NCI-H2029 treated with DMSO at 0.1 percent for 48 hours (cell line): Measurements from ENCODE around the gene MSLN.

Source experiments
- DNase-seq: peaks from one replicate; lab custom pipeline; 2025; lab: John Stamatoyannopoulos, UW

The MSLN gene

GRCh38 chr16:723695-724094 lies 36.8 kb upstream of the MSLN start:
- DNase-seq, result no peak

- DNase-seq, result no peak
Measured at GRCh38 chr16:724188-725040, 36.1 kb upstream of the MSLN start.

- DNase-seq, result no peak
Measured at GRCh38 chr16:725041-725376, 35.5 kb upstream of the MSLN start.

- DNase-seq, result no peak
Measured at GRCh38 chr16:725463-726187, 34.9 kb upstream of the MSLN start.

GRCh38 chr16:726188-726437 lies 34.4 kb upstream of the MSLN start:
- DNase-seq, result no peak

GRCh38 chr16:726438-727290 lies 33.9 kb upstream of the MSLN start, which contains the start of the genes CCDC78 and HAGHL:
Gene CCDC78 (minus strand): TSS chr16:726443. CDS start chr16:726367, 76 bp downstream.
Gene HAGHL (plus strand): TSS chr16:727106. CDS start chr16:727510, 404 bp downstream.
- no peak for DNase-seq

- no peak for DNase-seq
Measured at GRCh38 chr16:727291-727977, 33.1 kb upstream of the MSLN start.

GRCh38 chr16:728131-728889 lies 32.2 kb upstream of the MSLN start:
- no peak for DNase-seq

- DNase-seq, result no peak
Measured at GRCh38 chr16:728890-729744, 31.4 kb upstream of the MSLN start.

GRCh38 chr16:729768-730665 lies 30.5 kb upstream of the MSLN start:
- DNase-seq, result no peak

- DNase-seq, result no peak
Measured at GRCh38 chr16:730666-731509, 29.6 kb upstream of the MSLN start.

- DNase-seq, result no peak
Measured at GRCh38 chr16:732332-732731, 28.2 kb upstream of the MSLN start.

- no peak for DNase-seq
Measured at GRCh38 chr16:732936-733335, 27.6 kb upstream of the MSLN start.

GRCh38 chr16:733382-734207 lies 26.9 kb upstream of the MSLN start:
- DNase-seq, result no peak

GRCh38 chr16:734208-734980 lies 26.1 kb upstream of the MSLN start:
- DNase-seq, result no peak

GRCh38 chr16:734981-735881 lies 25.3 kb upstream of the MSLN start:
- DNase-seq, result no peak
